22Rv1 (cell line): ENCODE measurements around the gene LRRC57.
A peak's percentile ranks its signal among the peaks of the same experiment; 100 is the strongest.

Experiments
- H3K27ac ChIP-seq: fragments of 450-650 bp; 2 replicates; pipeline ENCODE4 v1.5.1; 2017
- ZFX ChIP-seq: fragments of 450-650 bp; IDR thresholded peaks from 2 replicates; pipeline ENCODE4 v1.6.1; 2017; ENCODE audit warnings: antibody characterized with exemption, borderline replicate concordance
- TF ChIP-seq, protein P1 (sequence below): fragments of 450-650 bp; IDR thresholded peaks from 2 replicates; pipeline ENCODE4 v1.5.1; 2017; ENCODE audit warnings: mild to moderate bottlenecking

The LRRC57 gene

DNA sequence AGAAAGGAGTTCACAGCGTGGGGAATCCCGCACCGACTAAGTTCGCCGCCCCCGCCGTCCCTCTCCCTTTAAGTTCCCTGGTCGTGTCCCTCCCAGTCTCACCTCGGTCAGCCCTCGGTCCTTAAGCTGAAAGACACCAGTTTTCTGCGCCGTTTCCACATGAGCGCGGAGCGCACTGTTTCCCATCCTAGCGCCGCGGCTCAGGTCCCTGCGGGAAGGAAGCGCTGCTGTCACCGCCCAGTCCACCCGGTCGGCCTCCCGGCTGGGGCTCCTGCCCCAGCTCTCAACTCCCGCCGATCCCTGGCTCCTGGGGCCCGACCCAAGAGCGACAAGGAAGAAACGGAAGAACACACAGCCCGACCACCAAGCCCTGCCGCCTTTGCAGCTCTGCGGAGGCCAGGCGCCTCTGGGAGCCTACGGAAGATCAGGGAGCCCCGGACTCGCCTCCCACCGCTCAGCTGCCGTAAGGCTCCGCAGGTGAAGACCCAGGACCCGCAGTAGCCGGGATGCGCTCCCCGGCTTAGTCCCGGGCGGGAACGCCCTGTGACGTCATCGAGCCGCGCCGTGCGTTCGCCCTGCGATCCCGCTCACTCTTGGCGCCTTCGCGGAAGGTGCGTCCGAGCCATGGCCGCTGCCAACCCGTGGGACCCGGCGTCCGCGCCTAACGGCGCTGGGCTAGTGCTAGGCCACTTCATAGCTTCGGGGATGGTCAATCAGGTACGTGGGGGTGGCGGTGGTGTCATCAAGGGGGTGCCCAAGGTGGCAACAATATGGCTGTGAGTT, at the start of gene LRRC57, which contains the start of gene HAUS2:
Gene LRRC57, minus strand, starts transcription at position 545 of the 783 bp plus-strand sequence. Its CDS starts 359 bp downstream, at position 186.
Gene HAUS2, plus strand, starts transcription at position 590 of the 783 bp plus-strand sequence. Its CDS starts 35 bp downstream, at position 625.
- TF ChIP-seq, protein P1, sequence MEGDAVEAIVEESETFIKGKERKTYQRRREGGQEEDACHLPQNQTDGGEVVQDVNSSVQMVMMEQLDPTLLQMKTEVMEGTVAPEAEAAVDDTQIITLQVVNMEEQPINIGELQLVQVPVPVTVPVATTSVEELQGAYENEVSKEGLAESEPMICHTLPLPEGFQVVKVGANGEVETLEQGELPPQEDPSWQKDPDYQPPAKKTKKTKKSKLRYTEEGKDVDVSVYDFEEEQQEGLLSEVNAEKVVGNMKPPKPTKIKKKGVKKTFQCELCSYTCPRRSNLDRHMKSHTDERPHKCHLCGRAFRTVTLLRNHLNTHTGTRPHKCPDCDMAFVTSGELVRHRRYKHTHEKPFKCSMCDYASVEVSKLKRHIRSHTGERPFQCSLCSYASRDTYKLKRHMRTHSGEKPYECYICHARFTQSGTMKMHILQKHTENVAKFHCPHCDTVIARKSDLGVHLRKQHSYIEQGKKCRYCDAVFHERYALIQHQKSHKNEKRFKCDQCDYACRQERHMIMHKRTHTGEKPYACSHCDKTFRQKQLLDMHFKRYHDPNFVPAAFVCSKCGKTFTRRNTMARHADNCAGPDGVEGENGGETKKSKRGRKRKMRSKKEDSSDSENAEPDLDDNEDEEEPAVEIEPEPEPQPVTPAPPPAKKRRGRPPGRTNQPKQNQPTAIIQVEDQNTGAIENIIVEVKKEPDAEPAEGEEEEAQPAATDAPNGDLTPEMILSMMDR = no peak
- TF ChIP-seq ZFX = no peak
- H3K27ac ChIP-seq = peak within 1 kb of the TSS; percentile 73

DNA sequence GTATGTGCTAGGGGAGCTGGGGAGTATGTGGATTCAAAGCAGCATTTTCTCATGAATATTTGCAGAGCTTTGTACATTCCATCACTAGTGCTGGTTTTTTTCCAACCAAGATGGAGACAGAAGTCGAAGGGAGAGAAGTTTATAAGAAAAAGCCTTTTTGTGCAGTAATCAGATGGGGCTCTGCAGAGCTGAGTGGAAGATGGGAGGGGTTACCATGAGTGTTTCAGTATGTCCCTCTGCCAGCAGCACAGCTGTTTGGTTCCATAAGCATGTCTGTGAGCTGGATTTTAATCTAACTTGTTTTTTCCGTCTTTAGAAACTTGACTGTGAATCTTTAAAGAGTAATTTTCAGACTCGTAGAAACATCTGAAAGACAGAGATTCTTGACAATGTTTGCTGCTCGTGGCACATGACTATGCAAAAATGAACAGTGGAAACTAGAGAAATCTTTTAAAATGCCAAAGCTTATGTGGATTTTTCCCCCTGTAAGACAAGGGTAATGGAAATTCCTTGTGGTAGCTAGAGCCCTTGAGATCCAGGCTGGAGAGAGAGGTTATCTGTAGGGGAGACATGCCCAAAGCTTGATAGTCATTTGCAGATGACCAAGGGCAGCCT, 47.1 kb upstream of the LRRC57 start:
- no peak overlapping the region for H3K27ac ChIP-seq
- no peak for TF ChIP-seq ZFX
- TF ChIP-seq, protein P1 = no peak

DNA sequence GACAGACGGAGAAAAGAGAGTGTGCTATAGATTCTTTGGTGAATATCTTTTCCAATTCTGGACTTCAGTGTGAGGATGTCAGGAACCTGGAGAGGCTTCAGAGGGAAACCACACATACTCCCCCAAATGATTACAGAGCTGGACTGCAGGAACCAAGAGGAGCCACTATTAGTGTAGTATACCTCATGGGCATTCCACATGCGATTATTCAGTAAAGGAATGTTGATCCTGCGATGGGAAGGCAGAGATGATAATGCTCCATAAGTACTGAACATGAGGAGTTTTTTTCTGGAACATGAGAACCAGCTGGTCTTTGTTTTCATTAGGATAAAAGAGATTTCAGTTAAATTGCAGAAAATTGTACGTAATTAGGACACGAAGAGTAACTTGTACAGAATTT, 45.5 kb upstream of the LRRC57 start:
- TF ChIP-seq, protein P1 = no peak
- no peak for TF ChIP-seq ZFX
- H3K27ac ChIP-seq = no peak overlapping the region

DNA sequence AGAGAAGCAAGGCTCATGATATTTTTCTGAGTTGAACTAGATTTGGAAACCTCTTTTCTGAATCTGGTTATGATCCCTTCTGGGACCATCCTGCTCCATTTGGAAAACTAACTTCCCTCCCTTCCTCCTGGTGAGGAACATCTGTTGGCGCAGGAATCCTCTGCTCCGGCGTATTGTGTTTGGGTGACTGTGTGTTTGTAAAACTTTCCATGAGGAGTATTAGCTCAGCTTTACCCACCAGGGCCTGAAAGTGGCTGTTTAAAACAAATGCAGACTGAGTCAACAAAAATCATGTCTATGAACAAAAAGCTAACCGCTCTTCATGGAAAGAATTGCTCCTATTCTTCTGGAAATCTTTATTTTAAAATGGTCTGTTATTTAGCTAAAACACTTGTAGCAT, 44.5 kb upstream of the LRRC57 start:
- TF ChIP-seq, protein P1 = no peak
- H3K27ac ChIP-seq = no peak overlapping the region

DNA sequence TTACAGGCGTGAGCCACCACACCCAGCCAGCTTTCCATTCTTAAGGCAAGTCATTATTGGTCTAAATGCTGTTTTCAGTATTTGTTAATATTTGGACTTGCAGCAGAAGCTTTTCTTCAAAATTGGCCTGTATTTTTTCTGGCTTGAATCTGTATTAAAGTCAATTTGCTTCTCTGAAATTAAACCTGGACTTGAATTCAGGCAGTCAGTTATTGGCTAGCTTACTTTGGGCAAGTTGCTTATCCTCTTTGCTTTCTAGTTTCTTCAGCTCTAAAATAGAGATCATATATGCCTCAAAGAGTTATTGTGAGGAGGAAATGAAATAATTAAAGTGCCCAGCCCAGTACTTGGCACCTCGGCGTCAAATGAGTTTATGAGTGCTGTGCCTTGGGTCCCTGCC, 44.1 kb upstream of the LRRC57 start:
- no peak for TF ChIP-seq ZFX
- TF ChIP-seq, protein P1 = no peak
- no peak overlapping the region for H3K27ac ChIP-seq

DNA sequence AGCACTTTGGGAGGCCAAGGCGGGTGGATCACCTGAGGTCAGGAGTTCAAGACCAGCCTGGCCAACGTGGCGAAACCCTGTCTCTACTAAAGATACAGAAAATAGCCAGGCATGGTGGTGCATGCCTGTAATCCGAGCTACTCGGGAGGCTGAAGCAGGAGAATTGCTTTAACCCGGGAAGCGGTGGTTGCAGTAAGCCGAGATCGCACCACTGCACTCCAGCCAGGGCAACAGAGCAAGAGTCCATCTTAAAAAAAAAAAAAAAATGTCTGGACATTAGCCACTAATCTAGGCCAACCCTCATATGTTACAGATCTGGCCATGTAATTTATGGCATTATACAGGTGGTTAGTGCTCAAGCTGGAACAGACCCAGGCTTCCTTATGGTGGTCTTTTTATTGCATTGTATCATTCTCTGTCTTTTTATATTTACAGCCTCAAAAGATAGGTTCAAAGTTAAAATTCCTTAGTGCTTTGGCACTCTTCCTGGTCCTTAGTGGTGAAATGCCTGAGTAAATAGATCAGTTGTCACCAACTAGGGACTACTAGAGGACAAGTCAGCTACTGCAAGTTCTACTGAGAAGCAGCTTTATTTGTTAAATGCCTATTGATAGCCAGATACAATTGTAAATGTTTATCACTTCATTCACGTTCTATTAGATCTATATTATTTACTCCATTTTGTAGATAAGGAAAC, 42.8 kb upstream of the LRRC57 start:
- TF ChIP-seq, protein P1 = peak; percentile 51
- no peak for TF ChIP-seq ZFX
- H3K27ac ChIP-seq = no peak overlapping the region
